Gastroesophageal sphincter (tissue), 3 donors: ENCODE results near the gene TUBA3D.
"Not testable (repeated sequence)": the region's sequence is repeated elsewhere in the genome, so short reads cannot be mapped to it uniquely, and the experiment has no call there.

Experiments
- POLR2AphosphoS5 ChIP-seq: sonication (generic); formaldehyde crosslinking; IDR thresholded peaks from one replicate; pipeline ENCODE4 v1.6.1; 2017; ENCODE audit warnings: antibody characterized with exemption
- TF ChIP-seq, protein P1 (sequence below), 4 experiments: fragments of 200-600 bp in 2 of 4; fragments of 450-650 bp in 2 of 4; sonication (generic) in 1 of 4; IDR thresholded peaks; one replicate each; pipeline ENCODE4 v1.5.1; 2017 to 2019; ENCODE audit warnings: antibody characterized with exemption in 4 of 4, mild to moderate bottlenecking in 2 of 4, moderate library complexity in 2 of 4

GRCh38 chr2:131492015-131492417 lies 16.1 kb downstream of the TUBA3D start, which contains the start of gene MZT2A:
- TF ChIP-seq, protein P1, sequence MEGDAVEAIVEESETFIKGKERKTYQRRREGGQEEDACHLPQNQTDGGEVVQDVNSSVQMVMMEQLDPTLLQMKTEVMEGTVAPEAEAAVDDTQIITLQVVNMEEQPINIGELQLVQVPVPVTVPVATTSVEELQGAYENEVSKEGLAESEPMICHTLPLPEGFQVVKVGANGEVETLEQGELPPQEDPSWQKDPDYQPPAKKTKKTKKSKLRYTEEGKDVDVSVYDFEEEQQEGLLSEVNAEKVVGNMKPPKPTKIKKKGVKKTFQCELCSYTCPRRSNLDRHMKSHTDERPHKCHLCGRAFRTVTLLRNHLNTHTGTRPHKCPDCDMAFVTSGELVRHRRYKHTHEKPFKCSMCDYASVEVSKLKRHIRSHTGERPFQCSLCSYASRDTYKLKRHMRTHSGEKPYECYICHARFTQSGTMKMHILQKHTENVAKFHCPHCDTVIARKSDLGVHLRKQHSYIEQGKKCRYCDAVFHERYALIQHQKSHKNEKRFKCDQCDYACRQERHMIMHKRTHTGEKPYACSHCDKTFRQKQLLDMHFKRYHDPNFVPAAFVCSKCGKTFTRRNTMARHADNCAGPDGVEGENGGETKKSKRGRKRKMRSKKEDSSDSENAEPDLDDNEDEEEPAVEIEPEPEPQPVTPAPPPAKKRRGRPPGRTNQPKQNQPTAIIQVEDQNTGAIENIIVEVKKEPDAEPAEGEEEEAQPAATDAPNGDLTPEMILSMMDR (IDR thresholded peaks at IDR 0.05): peak in 1 of 4 experiments; percentile 53
- TF ChIP-seq POLR2AphosphoS5: not testable (repeated sequence)
